Measurements from ENCODE around the gene MMEL1.

DNA sequence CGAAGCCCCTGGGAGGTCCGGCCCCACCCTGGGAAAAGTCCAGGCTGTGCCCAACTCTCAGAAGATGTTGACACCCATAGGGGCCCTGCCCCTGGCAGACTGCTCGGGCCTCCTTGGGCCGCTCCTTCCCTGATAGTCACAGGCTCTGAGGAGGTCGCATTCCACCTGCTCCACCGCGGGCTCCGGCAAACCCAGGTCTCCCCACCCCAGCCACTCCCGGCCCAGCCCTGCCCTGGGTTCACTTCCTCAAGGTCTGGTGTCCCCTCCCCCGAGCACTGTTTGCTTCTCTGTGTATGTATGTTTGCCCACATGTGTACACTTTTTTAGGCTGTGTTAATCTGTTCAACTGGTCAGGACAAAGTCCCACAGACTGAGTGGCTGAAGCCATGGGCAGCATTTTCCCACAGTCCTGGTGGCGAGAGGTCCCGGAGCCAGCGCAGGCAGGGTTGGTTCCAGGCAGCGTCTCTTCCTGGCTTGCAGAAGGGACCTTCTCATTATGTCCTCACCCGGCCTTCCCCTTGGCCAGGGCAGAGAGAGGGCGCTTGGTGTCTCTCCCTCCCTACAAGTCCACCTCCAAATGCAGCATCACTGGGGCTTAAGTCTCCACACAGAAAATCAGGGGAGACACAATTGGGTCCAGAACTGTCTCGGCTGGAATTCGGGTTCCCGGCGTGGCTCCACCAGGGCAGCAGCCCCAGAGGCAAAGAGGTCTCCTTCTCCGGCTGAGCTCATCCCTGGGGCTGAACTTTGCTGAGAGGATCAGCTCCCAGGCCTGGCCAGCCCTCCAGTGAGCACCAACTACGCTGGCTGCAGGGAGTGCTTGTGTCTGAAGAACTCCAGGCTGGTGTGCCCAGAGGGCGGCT lies 56.8 kb downstream of the MMEL1 start:
- TF ChIP-seq, protein P1, sequence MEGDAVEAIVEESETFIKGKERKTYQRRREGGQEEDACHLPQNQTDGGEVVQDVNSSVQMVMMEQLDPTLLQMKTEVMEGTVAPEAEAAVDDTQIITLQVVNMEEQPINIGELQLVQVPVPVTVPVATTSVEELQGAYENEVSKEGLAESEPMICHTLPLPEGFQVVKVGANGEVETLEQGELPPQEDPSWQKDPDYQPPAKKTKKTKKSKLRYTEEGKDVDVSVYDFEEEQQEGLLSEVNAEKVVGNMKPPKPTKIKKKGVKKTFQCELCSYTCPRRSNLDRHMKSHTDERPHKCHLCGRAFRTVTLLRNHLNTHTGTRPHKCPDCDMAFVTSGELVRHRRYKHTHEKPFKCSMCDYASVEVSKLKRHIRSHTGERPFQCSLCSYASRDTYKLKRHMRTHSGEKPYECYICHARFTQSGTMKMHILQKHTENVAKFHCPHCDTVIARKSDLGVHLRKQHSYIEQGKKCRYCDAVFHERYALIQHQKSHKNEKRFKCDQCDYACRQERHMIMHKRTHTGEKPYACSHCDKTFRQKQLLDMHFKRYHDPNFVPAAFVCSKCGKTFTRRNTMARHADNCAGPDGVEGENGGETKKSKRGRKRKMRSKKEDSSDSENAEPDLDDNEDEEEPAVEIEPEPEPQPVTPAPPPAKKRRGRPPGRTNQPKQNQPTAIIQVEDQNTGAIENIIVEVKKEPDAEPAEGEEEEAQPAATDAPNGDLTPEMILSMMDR (conservative IDR thresholded peaks at IDR 0.05; ENCODE audit: low read length) = no peak
- TF ChIP-seq EZH2phosphoT487 (IDR thresholded peaks at IDR 0.05; ENCODE audit: borderline replicate concordance, low read depth, low read length) = no peak

Data from OCI-LY7 (cell line).